ENCODE measurements around the gene ENHO. TPM values are rescaled to one million over a fixed set of nuclear protein-coding genes. Genes with fewer than 3 reads are reported as not detected.

ENHO gene
- total and polyA plus RNA-seq, 10 of the 15 experiments (the other 5 are each of a cell fraction or from before 2014, with no cell fraction given): not detected

GRCh38 chr9:34565856-34566255 is 43.1 kb upstream of the ENHO start (continued):
- no peak for TF ChIP-seq IRF5 (IDR thresholded peaks at IDR 0.05; ENCODE audit: borderline replicate concordance)
- no peak for TF ChIP-seq ZNF592 (IDR thresholded peaks at IDR 0.05)
- TF ChIP-seq, protein P1, sequence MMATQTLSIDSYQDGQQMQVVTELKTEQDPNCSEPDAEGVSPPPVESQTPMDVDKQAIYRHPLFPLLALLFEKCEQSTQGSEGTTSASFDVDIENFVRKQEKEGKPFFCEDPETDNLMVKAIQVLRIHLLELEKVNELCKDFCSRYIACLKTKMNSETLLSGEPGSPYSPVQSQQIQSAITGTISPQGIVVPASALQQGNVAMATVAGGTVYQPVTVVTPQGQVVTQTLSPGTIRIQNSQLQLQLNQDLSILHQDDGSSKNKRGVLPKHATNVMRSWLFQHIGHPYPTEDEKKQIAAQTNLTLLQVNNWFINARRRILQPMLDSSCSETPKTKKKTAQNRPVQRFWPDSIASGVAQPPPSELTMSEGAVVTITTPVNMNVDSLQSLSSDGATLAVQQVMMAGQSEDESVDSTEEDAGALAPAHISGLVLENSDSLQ (IDR thresholded peaks at IDR 0.05): no peak
- TF ChIP-seq SUPT20H (IDR thresholded peaks at IDR 0.05; ENCODE audit: borderline replicate concordance, control insufficient read depth, low read depth, low read length): no peak
- no peak for TF ChIP-seq WRNIP1 (IDR thresholded peaks at IDR 0.05; ENCODE audit: borderline replicate concordance, low read depth, low read length)
- no peak for TF ChIP-seq CHD1 (IDR thresholded peaks at IDR 0.05; ENCODE audit: low read depth, low read length)
- no peak for TF ChIP-seq BMI1 (IDR thresholded peaks at IDR 0.05; ENCODE audit: borderline replicate concordance)
- TF ChIP-seq BRCA1 (IDR thresholded peaks at IDR 0.05; ENCODE audit: low read depth, low read length): no peak
- TF ChIP-seq PAX5 (IDR thresholded peaks at IDR 0.05; ENCODE audit: borderline replicate concordance, low read depth, low read length): no peak
- no peak for TF ChIP-seq TAF1 (IDR thresholded peaks at IDR 0.05; ENCODE audit: borderline replicate concordance, low read depth, low read length)
- no peak for TF ChIP-seq LARP7 (IDR thresholded peaks at IDR 0.05)
- no peak for TF ChIP-seq SPI1 (IDR thresholded peaks at IDR 0.05; ENCODE audit: borderline replicate concordance, insufficient read depth, low read depth, low read length)

Measured in GM12878 (cell line).